ENCODE data around the gene FTO.

Gene FTO

DNA sequence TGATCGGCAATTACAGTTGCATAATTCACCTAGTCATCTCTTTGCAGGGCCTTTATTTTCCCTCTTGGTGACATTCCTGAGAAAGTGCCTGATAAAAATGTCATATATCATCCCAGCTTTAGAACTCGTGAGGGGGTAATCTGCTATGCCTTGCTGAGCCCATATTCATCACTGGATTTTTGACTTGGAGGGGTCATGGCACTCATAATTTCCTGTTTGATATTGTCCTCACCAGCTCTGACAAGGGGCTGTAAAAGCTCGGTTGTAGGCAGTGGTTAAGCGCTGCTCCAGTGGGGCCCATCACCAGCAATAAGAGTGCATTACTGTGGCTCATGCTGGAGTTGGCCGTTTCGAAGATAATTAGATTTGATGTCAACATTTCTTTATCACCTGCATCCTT lies 355.4 kb downstream of the FTO start:
- DNase-seq (ENCODE audit: low read depth) = no peak

DNA sequence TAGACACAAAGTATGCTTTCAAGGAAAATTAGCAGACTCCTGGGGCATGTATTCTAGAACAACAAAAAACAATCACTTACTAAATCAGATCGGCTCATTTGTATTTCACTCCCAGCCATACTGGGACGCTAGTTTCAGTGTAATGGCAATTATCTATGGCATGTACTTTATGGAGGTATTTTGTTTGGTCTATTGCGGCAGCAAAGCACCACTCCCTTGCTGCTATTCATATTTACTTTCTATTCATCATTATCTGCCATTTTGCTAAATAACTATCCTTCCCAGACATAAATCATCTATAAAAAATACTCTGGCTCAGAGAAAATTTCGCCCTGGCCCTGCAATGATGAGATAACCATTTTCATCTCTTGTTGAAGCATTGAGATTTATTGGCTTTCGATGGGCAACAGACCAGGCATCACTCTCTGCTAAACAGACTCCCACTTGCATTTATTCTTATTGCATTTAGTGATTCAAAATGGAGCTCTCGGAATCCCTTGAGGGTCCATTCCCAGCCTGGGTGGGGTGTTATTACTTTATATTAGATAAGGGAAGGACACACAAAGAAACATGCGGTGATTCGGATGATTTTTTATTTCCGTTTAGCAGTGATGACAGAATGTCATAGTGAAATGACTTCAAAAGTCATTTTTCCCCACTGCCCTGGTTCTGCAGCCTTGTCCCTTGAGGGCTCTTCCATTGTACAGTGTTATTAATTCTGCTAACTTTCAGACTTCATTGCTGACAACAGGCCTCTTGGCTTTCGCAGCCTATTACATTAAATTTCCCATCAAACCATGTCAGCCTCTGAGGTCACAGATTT lies 356.9 kb downstream of the FTO start:
- DNase-seq (ENCODE audit: low read depth) = no peak

DNA sequence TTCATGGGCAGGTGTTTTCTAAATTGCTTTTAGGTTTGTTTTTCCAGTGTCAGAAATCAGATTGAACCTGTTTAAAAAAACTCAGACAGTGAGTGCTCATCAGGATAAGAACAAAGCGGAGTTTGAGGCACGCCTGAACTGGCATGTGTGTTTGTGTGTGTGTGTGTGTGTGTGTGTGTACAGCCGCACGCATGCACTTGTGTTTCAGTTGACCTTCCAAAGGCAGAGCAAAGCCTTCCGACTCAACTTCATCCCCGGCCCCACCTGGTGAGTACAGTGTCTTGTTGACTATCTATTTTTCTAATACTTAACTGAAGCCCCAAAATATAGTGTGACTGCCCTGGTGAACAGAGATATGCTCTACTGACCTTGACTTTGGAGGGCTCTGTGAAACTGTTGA lies 357.5 kb downstream of the FTO start:
- DNase-seq (ENCODE audit: low read depth) = no peak

DNA sequence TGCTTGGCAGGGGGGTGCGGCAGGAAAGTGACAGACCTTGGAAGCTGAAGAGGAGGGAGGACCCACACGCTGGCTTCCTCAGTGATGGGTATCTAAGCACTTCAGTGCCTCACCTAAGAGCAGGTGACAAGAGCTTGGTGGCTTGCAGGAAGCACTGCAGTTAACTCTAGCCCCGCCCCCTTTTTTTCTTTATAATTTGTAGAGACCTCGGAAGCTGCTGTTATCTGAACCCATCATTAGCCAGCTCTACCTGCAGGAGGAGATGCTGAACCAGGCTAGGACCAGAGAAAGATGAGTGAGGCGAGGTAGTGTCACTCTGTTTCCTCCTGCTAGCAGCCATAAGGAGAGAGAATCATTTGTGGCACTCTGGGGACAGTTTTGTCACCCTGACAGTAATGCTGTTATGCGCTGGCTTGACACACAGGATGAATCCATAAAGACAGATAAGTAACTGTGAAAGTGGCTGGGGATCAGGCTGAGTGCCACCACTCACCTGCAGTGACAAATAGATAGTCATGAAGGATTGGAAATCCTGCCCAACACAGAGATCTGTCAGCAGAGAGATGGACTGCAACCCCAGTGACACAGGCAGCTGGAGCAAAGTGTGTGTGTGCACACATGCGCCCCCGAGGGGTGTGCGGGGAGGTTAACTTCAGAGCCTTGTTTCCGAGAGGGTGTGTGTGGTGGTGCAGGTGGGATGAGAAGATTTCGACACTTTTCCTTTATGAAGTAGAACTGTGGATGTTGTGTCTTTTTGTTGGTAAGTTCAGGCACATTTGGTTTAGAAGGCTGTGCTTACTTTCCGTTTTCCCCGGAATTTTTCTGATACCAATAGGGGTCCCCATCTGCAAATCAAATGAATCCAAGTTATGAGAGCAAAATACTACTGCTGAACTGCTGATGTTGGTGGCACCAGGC lies 358.7 kb downstream of the FTO start:
- no peak for DNase-seq (ENCODE audit: low read depth)

DNA sequence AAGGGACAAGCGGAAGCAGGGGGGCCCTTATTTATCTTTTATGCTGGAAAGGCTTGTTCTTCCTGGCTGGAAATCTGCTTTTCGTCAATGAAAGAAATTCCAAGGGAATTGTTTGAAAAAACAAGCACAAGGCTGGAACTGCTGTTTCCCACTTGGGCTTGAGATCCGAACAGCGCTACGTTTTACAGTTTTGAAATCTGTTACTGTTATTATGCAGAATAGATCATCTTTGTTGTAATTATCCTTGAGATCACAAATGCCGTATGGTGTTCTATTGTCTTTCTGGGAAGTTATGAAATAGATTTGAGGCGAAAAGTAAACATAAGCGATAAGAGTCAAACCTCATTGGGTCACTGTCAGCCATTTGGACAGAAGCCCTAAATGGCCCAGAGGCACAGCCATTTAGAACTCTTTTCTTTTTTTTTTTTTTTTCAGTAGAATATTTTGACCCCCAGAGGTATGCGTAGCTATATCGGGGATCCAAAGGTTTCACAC lies 359.4 kb downstream of the FTO start:
- DNase-seq (ENCODE audit: low read depth) = no peak

GRCh38 chr16:54066451-54067105 lies 362.6 kb downstream of the FTO start:
- no peak for DNase-seq (ENCODE audit: low read depth)

DNA sequence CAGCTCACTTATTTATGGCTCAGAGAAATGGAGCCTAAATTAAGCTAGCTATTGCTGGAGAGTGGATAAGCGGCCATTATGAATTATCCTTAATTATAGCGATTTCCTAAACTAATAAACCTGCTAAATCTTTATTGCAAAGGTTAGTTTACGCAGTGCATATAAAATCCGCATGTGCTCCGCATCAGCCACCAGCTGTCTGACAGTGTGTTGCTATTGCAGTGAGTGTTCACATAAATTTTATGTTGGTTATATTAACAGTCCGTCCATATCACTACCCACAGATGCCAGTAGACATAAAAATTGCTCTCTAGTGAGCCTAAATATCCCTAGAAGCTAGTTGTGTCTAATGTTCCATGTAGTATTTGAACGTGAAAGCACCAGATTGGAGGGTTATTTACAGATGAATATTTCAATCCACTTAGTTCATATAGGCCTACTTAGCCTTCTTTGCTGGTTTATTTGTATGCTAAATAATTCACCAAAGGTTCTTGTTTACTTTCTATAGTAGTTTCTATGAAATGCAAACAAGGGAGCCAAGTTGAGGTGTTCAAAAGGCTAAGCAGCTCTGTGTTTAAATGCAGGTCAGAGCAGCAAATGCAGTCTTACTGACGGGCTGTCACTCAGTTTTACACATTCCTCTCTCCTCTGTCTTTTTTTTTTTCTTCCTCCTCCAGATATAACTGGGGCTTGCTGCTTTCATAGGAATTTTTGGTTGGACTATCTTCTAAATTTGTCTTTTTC lies 363.5 kb downstream of the FTO start:
- no peak for DNase-seq (ENCODE audit: low read depth)

DNA sequence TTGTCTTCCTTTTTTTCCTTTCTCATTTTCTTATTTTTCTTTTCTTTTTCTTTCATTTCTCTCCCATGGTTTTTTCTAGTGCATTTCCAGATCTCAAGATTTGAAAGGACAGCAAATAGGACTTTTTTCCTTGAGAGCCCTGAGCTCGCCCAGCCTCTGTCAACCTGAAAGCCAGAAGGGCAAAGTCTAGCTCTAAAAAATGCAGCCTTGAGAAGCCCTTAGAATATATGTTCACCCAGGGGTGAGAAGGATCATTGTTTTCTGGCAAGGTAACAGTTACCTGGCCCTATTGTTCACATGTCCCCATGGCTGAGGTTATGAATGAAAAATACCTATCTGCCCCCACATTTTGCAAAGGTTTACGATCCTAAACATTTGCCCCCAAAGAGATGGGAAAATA lies 364.3 kb downstream of the FTO start:
- DNase-seq (ENCODE audit: low read depth) = no peak

DNA sequence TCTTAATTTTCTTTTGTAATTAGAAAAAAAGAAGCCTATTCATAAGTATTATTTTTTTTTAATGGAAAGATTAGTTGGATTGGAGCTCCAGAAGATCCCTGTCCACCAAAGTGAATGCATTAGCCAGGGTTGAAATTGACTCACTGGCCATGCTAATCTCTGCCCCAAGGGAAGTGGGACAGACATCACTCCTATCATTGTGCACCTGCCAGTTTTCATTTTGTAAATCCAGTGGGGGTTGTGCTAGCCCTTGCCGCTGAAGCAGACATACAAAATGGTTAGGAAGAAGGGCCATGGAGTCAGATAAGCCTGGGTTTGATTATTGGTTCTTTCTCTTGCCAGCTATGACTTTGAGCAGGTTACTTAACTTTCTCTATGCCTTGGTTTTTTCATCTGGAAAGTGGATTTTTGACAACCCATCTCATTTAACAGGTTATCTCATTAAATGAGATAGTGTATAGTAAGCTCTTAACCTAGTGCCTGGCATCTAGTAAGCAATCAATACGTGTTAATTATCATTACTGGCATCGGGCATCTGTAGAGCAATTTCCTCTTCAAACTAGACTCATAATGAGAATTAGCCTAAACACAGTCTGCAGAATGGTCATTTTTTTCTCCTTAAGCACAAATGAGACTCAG lies 365.8 kb downstream of the FTO start:
- DNase-seq (ENCODE audit: low read depth) = no peak

DNA sequence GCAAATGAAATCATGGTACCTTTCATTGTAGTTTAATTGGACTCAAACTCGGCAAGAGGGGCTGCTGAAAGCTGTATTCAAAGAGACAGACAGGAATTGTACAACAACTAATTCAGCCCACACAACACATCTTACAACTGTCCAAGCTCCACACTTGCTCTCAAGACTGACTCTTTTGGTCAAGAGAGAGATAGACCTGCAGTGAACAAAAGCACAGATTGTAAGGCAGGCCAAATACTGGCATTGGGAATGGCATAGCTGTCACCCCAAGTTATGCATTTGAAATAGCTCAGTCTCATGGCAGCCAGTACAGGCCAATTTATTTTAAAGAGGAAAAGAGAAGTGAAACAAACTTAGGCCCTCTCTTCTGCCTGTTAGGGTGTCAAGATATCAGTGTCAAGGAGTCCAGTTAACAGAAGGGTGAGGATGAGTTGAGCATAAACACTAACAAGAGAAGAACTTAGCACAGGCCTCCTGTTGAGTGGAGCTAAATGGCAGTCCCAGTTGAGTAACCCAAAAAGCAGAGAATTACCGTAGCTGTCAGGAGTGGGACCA lies 366.9 kb downstream of the FTO start:
- no peak for DNase-seq (ENCODE audit: low read depth)

DNA sequence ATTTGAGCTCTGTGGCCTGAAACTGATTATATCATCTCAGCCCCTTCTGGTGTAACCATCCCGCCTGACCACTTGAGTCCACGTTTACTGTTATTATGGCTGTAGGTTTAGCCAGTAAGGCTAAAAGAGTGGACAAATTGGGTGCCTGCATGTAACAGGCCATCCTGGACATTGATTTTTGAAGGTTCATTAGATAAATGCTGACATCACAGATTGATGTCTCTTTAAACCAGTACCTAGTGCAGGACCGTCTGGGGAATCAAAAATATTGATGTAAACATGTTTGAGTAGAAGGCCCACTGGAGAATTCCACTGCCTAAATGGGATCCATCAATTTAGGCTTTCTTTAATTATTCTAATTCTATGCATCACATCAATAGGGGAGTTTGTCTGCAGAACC lies 367.6 kb downstream of the FTO start:
- no peak for DNase-seq (ENCODE audit: low read depth)

- no peak for DNase-seq (ENCODE audit: low read depth)
Measured at GRCh38 chr16:54072237-54072636, 368.3 kb downstream of the FTO start.

GRCh38 chr16:54073356-54073755 lies 369.4 kb downstream of the FTO start:
- DNase-seq (ENCODE audit: low read depth) = no peak

DNA sequence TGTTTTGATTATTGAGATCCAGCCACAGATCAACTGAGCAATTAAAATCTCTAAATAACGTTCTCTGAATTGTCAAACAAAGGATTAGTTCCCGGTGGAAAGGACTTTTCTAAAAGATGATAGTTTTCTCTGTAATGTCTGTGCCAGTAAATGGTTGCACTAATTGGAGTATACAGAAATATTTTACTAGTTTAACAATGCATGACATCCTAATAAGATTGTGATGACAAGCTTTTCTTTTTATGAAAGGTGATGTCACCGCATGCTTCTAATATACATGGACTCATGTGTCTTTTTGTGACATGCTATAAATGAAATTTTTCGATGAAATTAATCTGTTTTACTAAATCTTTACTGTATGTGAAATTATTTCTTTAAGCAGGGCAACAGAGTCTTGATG lies 371.5 kb downstream of the FTO start:
- no peak for DNase-seq (ENCODE audit: low read depth)

GRCh38 chr16:54076006-54076504 lies 372.1 kb downstream of the FTO start:
- no peak for DNase-seq (ENCODE audit: low read depth)

- no peak for DNase-seq (ENCODE audit: low read depth)
Measured at GRCh38 chr16:54077050-54077821, 373.3 kb downstream of the FTO start.

DNA sequence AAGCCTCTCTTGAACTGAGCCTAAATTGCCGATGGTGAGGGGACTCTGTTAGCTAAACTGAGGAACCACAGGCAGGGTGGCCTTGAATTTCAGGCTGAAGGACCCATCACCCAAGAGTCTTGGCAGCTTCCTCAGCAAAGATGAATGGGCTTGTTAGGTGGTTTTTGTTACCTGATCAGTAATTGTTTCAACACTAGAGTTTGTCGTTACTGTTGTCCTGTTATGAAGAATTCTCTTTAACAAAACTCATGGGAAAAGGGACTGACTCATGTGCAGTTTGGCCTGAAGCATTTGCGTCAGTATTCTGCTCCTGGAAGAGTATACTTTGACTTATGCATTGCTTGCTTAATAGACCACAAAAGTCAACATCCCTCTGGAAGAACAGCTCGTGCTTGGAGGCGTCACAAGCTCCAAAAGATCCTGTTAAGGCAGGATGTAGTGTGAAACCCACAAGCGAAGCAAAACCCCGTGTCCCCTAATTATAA lies 376.6 kb downstream of the FTO start:
- no peak for DNase-seq (ENCODE audit: low read depth)

- no peak for DNase-seq (ENCODE audit: low read depth)
Measured at GRCh38 chr16:54086791-54087190, 382.8 kb downstream of the FTO start.

- no peak for DNase-seq (ENCODE audit: low read depth)
Measured at GRCh38 chr16:54090602-54091001, 386.6 kb downstream of the FTO start.

DNA sequence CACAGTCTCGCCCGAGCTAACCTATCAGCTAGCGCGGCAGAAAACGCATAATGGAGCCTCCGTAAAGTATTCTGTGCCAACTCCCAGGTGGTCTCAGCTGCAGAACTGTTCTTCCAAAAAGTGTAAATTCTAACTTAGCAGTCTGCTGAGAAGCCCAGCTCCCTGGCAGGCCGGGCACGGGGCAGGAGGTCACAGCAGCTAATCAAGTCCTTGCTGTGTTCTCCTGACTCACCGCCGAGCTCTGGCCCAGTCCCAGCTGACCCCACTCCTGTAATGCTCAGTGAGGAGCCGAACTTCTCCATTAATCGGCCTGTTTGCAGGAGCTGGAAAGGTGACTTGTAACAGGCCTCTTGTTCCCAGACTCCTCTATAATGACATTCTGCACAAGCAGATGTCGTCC lies 389.3 kb downstream of the FTO start:
- no peak for DNase-seq (ENCODE audit: low read depth)

Measured in activated T-helper 1 cell treated with Interleukin-2 at 50 U/mL for 16 hours (primary cell).